HL-60/S4 treated with retinoic acid at 250 ng/mL for 4 days and 3 days (cell line): Measurements from ENCODE around the gene RAB40AL.
"Not testable (repeated sequence)": the region's sequence is repeated elsewhere in the genome, so short reads cannot be mapped to it uniquely, and the experiment has no call there.

Source experiments
- in situ Hi-C: fragments of 300-500 bp; cut with MboI; formaldehyde crosslinking; loops from 2 replicates; pipeline ENCODE4 v1.7.0; 2022; ENCODE audit warnings: low sequenced_read_pairs

Gene RAB40AL

GRCh38 chrX:102936972-102937371, at the start of gene RAB40AL:
Gene RAB40AL, plus strand, starts transcription at chrX:102937272. Its CDS starts 47 bp downstream, at chrX:102937319.
- in situ Hi-C loops, result not testable (repeated sequence)

- in situ Hi-C loops, result no loop called here
Observed at GRCh38 chrX:102887687-102888086, 49.4 kb upstream of the RAB40AL start.

DNA sequence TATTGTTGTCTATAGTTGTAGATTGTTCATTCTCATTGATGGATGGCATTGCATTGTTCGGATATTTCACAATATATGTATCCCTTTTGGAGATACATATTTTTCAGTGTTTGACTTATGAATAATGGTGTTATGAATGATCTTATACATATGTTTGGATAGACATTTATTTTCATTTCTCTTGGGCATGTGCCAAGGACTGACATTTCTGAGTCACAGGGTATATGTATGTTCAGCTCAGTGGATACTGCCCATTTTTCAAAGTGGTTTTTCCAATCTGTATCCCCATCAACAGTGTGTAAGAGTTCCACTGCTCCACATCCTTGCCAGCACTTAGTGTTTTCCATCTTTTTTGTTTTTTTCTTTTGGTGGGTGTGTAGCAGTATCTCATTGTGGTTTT, 45.0 kb upstream of the RAB40AL start:
- in situ Hi-C loops, result no loop called here

GRCh38 chrX:102899940-102900916, 36.8 kb upstream of the RAB40AL start:
- in situ Hi-C loops, result no loop called here

GRCh38 chrX:102902355-102902754, 34.7 kb upstream of the RAB40AL start:
- in situ Hi-C loops, result no loop called here

GRCh38 chrX:102930990-102931756, 5.9 kb upstream of the RAB40AL start:
- in situ Hi-C loops, result no loop called here

- in situ Hi-C loops, result no loop called here
Observed at GRCh38 chrX:102934624-102935023, 2.4 kb upstream of the RAB40AL start.

DNA sequence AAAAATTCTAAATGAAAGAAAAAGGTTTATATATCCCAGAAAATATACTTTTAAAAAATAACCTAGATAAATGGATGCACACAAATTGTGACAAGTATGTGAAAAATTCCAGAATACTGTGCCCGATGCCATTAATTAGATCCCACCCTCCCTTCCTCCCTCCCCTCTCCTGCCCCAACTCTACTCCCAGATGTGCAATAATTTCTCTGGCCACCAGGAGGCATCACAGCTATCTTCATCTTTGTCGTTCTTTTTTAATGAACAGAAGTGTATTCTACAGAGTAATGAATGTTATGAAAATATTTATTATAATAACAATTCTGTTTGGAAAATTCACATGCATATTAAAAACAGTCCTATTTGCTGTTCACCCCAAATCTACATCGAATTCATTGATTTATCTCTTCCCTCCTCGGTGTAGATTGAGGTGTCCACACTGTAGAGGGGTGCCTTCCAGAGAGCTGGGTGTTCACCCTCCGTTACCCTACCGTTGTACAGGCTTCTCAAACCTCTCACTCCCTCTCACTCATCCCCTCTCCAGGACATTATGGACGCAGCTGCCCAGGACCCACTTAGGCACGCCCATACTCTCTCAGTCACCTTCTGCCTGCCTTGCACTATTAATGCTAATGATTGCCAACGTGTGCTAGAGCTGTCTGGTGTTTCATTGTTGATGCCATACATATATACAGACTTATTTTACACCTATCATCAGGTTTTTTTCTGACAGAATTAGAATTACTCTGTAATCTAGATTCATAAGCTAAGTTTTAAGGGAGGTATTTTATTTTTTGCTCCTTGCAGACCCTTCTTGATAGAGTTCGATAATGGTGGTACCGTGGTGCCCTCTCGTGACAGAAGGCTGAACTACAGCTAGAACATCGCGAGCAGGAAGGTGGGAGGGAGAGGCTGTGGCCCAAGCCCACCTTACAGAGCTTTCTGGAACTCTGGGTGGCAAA, 14.1 kb downstream of the RAB40AL start:
- in situ Hi-C loops, result loop anchor here (10.0 kb wide), 1 partner anchor 224 kb away; no protein-coding TSS in a partner anchor

GRCh38 chrX:102957751-102958150, 20.7 kb downstream of the RAB40AL start:
- in situ Hi-C loops, result loop anchor here (10.0 kb wide), 1 partner anchor 217 kb away; no protein-coding TSS in a partner anchor

DNA sequence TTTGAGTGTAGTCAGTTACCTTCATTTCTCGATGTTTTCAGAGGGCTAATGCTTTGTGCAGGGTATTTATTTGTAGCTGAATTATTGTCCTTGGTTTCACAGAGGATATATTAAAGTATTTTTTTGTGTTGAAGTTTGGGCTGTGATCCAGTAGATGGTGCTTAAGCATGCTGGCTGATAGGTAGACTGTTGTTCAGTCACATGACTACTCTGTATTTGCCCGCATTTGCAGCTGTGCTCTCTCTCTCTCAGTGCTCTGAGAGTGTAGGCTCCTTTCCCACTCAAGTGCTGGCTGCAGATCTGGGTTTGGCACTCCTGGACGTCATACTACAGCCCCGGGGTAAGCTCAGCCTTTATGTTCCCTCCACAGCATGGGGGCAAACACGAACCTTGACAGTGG, 21.7 kb downstream of the RAB40AL start:
- in situ Hi-C loops, result loop anchor here (10.0 kb wide), 1 partner anchor 216 kb away; no protein-coding TSS in a partner anchor

- in situ Hi-C loops, result loop anchor here (10.0 kb wide), 1 partner anchor 215 kb away; no protein-coding TSS in a partner anchor
Observed at GRCh38 chrX:102959471-102959870, 22.4 kb downstream of the RAB40AL start.

GRCh38 chrX:102963955-102964354, 26.9 kb downstream of the RAB40AL start:
- in situ Hi-C loops, result no loop called here

DNA sequence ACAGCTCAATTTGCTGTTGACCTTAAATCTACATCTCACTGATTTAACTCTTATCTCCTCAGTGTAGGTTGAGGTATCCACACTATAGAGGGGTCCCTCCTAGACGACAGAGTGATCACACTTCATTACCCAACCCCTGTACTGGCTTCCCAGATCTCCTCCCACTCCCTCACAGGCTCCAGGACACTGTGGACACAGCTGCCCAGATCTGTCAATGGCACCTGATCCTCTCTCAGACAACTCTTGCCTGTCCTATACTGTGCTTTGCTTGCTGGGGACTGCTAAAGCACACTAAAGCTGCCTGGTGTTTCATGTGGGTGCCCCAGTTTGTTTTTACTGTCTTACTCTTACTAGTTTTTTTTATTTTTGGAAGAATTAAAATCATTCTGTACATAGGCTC, 27.9 kb downstream of the RAB40AL start:
- in situ Hi-C loops, result no loop called here

- in situ Hi-C loops, result no loop called here
Observed at GRCh38 chrX:102966701-102967100, 29.6 kb downstream of the RAB40AL start.

DNA sequence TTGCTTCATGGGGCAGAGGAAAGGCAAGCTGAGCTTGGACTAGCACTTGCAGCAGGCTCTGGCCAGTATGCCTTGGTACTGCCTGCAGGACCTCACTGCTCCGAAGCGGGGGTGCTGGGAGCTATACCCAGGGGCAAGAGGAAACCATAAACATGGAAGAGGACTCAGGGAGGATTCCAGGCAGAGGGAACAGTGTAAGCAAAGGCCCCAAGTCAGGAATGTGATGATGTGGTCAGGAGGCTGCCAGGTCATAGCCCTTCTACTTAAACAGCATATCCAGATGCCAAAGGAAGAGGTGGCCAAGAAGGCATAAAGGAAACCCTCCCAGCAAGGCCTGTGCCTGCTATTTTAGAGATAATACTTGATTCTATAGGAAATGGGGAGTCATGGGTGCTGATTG, 31.1 kb downstream of the RAB40AL start:
- in situ Hi-C loops, result no loop called here

GRCh38 chrX:102971536-102971935, 34.5 kb downstream of the RAB40AL start:
- in situ Hi-C loops, result not testable (repeated sequence)

- in situ Hi-C loops, result no loop called here
Observed at GRCh38 chrX:102975016-102975415, 37.9 kb downstream of the RAB40AL start.

DNA sequence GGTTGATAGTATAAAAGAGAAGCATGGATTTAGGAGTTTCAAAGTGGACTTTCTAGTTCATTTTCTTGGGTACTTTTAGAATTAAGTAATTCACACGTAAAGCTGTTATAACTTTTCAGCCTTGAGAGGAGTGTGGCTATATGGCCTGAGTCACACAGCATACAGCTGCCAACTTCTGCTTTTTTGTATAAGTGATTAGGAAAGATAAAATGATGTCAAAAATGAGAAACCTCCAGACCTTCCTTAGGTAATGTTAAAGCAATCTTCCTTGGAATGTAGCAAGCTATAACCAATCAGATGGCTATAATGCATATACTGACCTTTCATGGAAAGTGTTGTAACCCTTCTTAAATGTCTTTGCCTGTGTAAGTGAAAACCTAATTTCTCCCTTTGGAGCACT, 39.2 kb downstream of the RAB40AL start:
- in situ Hi-C loops, result no loop called here

DNA sequence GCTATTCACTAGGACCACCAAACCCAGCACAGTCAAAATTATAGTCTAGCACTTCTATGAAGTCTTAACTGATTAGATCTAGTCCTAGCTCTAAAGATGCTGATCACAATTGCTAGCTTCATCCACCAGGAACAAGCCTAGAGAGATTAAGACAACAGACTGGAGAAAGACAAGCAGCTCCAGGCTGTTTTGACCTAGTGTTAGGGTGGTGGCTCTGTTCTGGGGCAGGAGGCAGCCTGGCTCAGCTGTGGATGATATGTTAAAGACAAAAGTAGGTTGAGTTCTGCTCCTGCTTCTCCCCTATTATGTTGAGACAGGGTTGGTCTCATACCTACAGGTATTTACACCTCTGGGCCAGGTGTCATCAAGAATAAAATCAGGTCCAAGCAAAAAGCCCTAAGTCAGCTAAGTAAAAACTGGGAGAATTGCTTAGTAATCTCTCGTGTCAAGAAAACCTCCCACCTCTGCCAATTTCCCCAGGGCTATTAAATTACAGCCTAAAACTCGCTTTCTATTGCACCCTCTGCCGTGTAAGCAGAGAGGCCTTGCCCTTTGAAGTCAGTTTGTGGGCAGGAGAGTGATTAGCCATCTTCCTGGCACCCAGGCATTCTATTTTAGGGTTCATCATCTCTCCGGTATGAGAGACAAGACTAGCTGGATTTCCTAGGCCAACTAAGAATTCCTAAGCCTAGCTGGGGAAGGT, 39.9 kb downstream of the RAB40AL start:
- in situ Hi-C loops, result no loop called here

GRCh38 chrX:102978594-102978993, 41.5 kb downstream of the RAB40AL start:
- in situ Hi-C loops, result no loop called here
